Kidney (tissue), 14 donors: ENCODE data around the gene SEMA3A. TPM values are rescaled to one million over a fixed set of nuclear protein-coding genes. Genes with fewer than 3 reads are reported as not detected.

Source experiments
- DNase-seq, 5 donors: peaks; one replicate each; pipeline ENCODE4 v3.0.0-alpha.2; 2013 to 2020
- FAIRE-seq: peaks from 2 replicates; lab custom pipeline; 2012; peaks lifted over from hg19 to GRCh38; lab: Jason Lieb, UNC
- H3K27ac ChIP-seq, 2 donors: one replicate each; pipeline ENCODE4 v1.7.0; 2013; ENCODE audit warnings: low read depth in 2 of 2, low read length in 2 of 2, inconsistent platforms in 1 of 2
- H3K27me3 ChIP-seq: one replicate; pipeline ENCODE4 v1.7.1; 2013; ENCODE audit warnings: low read length, inconsistent platforms; ENCODE audit not compliant: control insufficient read depth, insufficient read depth
- H3K36me3 ChIP-seq, 3 donors: one replicate each; pipeline versions ENCODE4 v1.7.0 to v1.7.1; 2013; ENCODE audit warnings: low read length in 3 of 3, control low read depth in 1 of 3, inconsistent platforms in 1 of 3; ENCODE audit not compliant: insufficient read depth in 3 of 3, control insufficient read depth in 2 of 3
- H3K4me1 ChIP-seq, 3 donors: one replicate each; pipeline versions ENCODE4 v1.7.0 to v1.7.1; 2013; ENCODE audit warnings: low read length in 3 of 3, inconsistent platforms in 1 of 3, low read depth in 1 of 3; ENCODE audit not compliant: control insufficient read depth in 2 of 3, insufficient read depth in 2 of 3
- H3K4me3 ChIP-seq, 3 donors: one replicate each; pipeline versions ENCODE4 v1.7.0 to v1.8.1; 2013; ENCODE audit warnings: low read length in 3 of 3, control low read depth in 1 of 3, inconsistent platforms in 1 of 3
- H3K9ac ChIP-seq, 3 donors: one replicate each; pipeline versions ENCODE4 v1.7.0 to v1.7.1; 2013; ENCODE audit warnings: low read length in 3 of 3, control low read depth in 1 of 3, inconsistent platforms in 1 of 3
- H3K9me3 ChIP-seq, 3 donors: one replicate each; pipeline versions ENCODE4 v1.7.0 to v1.7.1; 2013; ENCODE audit warnings: low read length in 3 of 3, control low read depth in 1 of 3, inconsistent platforms in 1 of 3; ENCODE audit not compliant: control insufficient read depth in 2 of 3, insufficient read depth in 1 of 3
- CTCF ChIP-seq: IDR thresholded peaks from 3 replicates; pipeline ENCODE4 v1.5.1; 2012; ENCODE audit warnings: mild to moderate bottlenecking, moderate library complexity, borderline replicate concordance; ENCODE audit not compliant: insufficient read depth; ENCODE audit errors: extremely low read depth
- intact Hi-C: fragments of 100-400 bp; cut with DNase I; formaldehyde crosslinking; loops from one replicate; pipeline ENCODE4 v1.11.1; 2022
- polyA plus RNA-seq: library from polyadenylated mRNA; stranded (reverse); fragments of 350-450 nt; fragmentation: Illumina TruSeq; extraction: RNeasy Lipid Tissue Mini Kit (QIAGEN cat#74804); gene quantifications from one replicate; pipeline ENCODE4 v1.2.3, GENCODE V29; 2014; ENCODE audit warnings: low read depth, low replicate concordance; ENCODE audit not compliant: insufficient read depth
- total RNA-seq: library from RNA; stranded (reverse); fragmentation: NEBNext Ultra II Directional; extraction: Animal tissue kit (Norgen Biotek cat#: 25700); gene quantifications from one replicate; pipeline ENCODE4 v1.2.1, GENCODE V29; 2021
- donor health status: control.
- donor health status: control.
- donor health status: control.
- donor health status: control.
- donor health status: control.
- donor health status: DM: yes; HTN: yes; CAD: no.
- donor health status: Normal renal cell carcinoma (clear cell type).

The SEMA3A gene
- total and polyA plus RNA-seq, 2 donors from 2014 or later, result 0.34 to 10.7 TPM

- no peak for FAIRE-seq
- DNase-seq, result no peak
- Histone ChIP-seq H3K4me3 (no peak overlapping the region), H3K36me3 (no peaks in the 10 kb centered on the region), H3K4me1 (no peaks in the 10 kb centered on the region), H3K27me3 (no peaks in the 10 kb centered on the region), H3K9me3 (no peaks in the 10 kb centered on the region), H3K27ac (no peak overlapping the region), H3K9ac (no peak overlapping the region)
- intact Hi-C loops, result no loop called here
- no peak for TF ChIP-seq CTCF
Measured at GRCh38 chr7:84060000-84060399, 134.6 kb downstream of the SEMA3A start.

GRCh38 chr7:84058311-84059076, 136.1 kb downstream of the SEMA3A start:
- H3K27ac ChIP-seq, result no peak overlapping the region
- no peaks in the 10 kb centered on the region for H3K27me3 ChIP-seq
- no peak for TF ChIP-seq CTCF
- no peaks in the 10 kb centered on the region for H3K4me1 ChIP-seq
- intact Hi-C loops, result no loop called here
- no peaks in the 10 kb centered on the region for H3K36me3 ChIP-seq
- no peak overlapping the region for H3K4me3 ChIP-seq
- H3K9ac ChIP-seq, result no peak overlapping the region
- DNase-seq (no peak), FAIRE-seq (no peak)
- no peaks in the 10 kb centered on the region for H3K9me3 ChIP-seq

DNA sequence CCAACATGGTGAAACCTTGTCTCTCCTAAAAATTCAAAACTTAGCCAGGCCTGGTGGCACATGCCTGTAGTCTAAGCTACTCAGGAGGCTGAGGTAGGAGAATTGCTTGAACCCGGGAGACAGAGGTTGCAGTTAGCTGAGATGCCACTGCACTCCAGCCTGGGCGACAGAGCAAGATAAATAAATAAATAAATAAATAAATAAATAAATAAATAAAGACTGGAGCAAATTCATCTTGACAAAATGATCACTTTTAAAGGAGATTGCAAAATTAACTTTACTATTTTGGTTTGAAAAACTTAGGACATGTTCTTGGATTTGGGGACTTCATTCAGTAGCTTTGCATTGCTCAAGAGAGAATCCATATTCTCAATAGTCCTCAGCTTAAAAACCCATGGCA, 137.0 kb downstream of the SEMA3A start:
- Histone ChIP-seq H3K4me3 (no peak overlapping the region), H3K4me1 (no peaks in the 10 kb centered on the region), H3K27ac (no peak overlapping the region), H3K9me3 (no peaks in the 10 kb centered on the region), H3K36me3 (no peaks in the 10 kb centered on the region), H3K27me3 (no peaks in the 10 kb centered on the region), H3K9ac (no peak overlapping the region)
- FAIRE-seq, result no peak
- intact Hi-C loops, result no loop called here
- no peak for TF ChIP-seq CTCF
- no peak for DNase-seq
